ENCODE results near the gene FOXI1.
"Not testable (repeated sequence)": the region's sequence is repeated elsewhere in the genome, so short reads cannot be mapped to it uniquely, and the experiment has no call there.

The FOXI1 gene

DNA sequence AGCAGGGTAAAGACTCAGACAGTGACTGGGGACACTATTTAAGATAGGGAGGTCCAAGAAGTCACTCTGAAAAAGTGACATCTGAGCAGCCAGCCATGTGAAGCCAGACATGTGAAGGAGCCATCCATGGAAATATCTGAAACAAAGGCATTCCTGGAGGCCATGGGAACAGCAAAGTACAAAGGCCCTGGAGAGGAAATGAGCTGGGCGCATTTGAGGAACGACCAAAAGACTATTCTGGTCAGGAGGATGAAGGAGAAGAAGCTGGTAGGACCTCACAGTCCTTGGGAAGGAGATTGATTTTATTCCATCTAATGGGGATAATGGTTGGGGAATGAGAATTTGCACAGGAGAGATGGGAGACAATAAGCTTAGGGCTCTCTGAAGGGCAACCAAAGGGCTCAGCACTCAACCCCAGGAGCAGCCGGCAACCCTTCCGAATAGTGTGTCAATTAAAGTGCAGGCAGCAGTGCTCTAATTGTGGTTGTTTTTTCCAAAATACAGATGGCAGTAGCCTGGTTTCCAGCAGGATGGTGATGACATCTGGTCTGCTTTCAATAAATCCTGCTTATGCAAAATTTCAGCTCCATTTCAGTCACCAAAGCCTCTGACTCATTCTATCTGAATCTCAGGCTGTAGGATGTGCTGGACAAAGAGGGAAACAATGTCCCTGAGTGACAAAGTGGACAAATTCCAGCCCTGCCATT, 26.7 kb downstream of the FOXI1 start:
- H3K36me3 Mint-ChIP-seq (ENCODE audit: low read depth), result no peaks in the 10 kb centered on the region
- no peak for DNase-seq
- ATAC-seq, result no peak
- H3K9me3 Mint-ChIP-seq, result peaks cover under 1% of the 10 kb centered on the region
- H3K4me3 Mint-ChIP-seq, result no peak overlapping the region
- no peak overlapping the region for H3K27ac Mint-ChIP-seq
- peaks cover 13% of the 10 kb centered on the region for H3K27me3 Mint-ChIP-seq
- no peaks in the 10 kb centered on the region for H3K4me1 Mint-ChIP-seq

- no peaks in the 10 kb centered on the region for H3K9me3 Mint-ChIP-seq
- H3K4me1 Mint-ChIP-seq, result no peaks in the 10 kb centered on the region
- H3K27ac Mint-ChIP-seq, result no peak overlapping the region
- DNase-seq, result no peak
- H3K27me3 Mint-ChIP-seq, result peaks cover 9% of the 10 kb centered on the region
- ATAC-seq, result no peak
- H3K36me3 Mint-ChIP-seq (ENCODE audit: low read depth), result no peaks in the 10 kb centered on the region
- H3K4me3 Mint-ChIP-seq, result no peak overlapping the region
These were observed 27.3 kb downstream of the FOXI1 start for GRCh38 chr5:170132976-170133448.

- H3K36me3 Mint-ChIP-seq (ENCODE audit: low read depth), result no peaks in the 10 kb centered on the region
- H3K4me1 Mint-ChIP-seq, result no peaks in the 10 kb centered on the region
- no peak for ATAC-seq
- H3K27me3 Mint-ChIP-seq, result peaks cover 3% of the 10 kb centered on the region
- DNase-seq, result no peak
- no peaks in the 10 kb centered on the region for H3K9me3 Mint-ChIP-seq
- no peak overlapping the region for H3K27ac Mint-ChIP-seq
- H3K4me3 Mint-ChIP-seq, result no peak overlapping the region
These were observed 30.2 kb downstream of the FOXI1 start for GRCh38 chr5:170135796-170136490.

GRCh38 chr5:170136506-170136905, 30.8 kb downstream of the FOXI1 start:
- H3K4me3 Mint-ChIP-seq, result no peak overlapping the region
- no peaks in the 10 kb centered on the region for H3K9me3 Mint-ChIP-seq
- H3K4me1 Mint-ChIP-seq, result no peaks in the 10 kb centered on the region
- H3K36me3 Mint-ChIP-seq (ENCODE audit: low read depth), result no peaks in the 10 kb centered on the region
- no peak overlapping the region for H3K27ac Mint-ChIP-seq
- no peak for DNase-seq
- ATAC-seq, result no peak
- H3K27me3 Mint-ChIP-seq, result peaks cover 5% of the 10 kb centered on the region

DNA sequence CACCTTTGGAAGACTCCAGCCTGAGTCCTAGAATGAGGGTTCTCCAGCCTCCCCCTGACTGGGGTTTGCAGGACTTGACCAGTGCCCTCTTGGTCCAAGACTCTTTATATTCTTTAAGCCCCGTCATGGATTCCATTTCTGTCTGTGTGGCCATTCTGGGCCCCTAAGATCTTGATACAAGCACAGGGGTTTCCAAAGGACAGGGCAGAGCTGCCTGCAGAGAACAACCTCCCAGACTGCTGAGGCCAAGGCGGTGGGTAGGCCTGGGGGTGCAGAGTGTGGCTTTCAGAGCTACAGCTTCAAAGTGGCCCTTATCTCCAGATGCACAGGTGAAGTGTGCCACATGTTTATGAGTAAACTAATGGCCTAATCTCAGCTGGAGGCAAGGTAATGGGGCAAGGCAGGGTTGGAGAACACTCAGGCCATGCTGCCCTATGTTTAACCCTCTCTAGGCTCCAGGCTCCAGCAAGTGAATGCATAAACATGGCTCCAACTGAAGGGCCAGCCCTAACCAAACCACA, 32.1 kb downstream of the FOXI1 start:
- H3K27ac Mint-ChIP-seq, result no peak overlapping the region
- DNase-seq, result no peak
- no peak overlapping the region for H3K4me3 Mint-ChIP-seq
- H3K36me3 Mint-ChIP-seq (ENCODE audit: low read depth), result no peaks in the 10 kb centered on the region
- H3K9me3 Mint-ChIP-seq, result no peaks in the 10 kb centered on the region
- H3K4me1 Mint-ChIP-seq, result no peaks in the 10 kb centered on the region
- ATAC-seq, result no peak
- H3K27me3 Mint-ChIP-seq, result peaks cover 1% of the 10 kb centered on the region

GRCh38 chr5:170138273-170138672, 32.6 kb downstream of the FOXI1 start:
- ATAC-seq, result no peak
- no peak for DNase-seq
- Mint-ChIP-seq H3K4me3 (no peak overlapping the region), H3K4me1 (no peaks in the 10 kb centered on the region), H3K36me3 (ENCODE audit: low read depth) (no peaks in the 10 kb centered on the region), H3K27me3 (peaks cover 1% of the 10 kb centered on the region), H3K9me3 (no peaks in the 10 kb centered on the region), H3K27ac (no peak overlapping the region)

DNA sequence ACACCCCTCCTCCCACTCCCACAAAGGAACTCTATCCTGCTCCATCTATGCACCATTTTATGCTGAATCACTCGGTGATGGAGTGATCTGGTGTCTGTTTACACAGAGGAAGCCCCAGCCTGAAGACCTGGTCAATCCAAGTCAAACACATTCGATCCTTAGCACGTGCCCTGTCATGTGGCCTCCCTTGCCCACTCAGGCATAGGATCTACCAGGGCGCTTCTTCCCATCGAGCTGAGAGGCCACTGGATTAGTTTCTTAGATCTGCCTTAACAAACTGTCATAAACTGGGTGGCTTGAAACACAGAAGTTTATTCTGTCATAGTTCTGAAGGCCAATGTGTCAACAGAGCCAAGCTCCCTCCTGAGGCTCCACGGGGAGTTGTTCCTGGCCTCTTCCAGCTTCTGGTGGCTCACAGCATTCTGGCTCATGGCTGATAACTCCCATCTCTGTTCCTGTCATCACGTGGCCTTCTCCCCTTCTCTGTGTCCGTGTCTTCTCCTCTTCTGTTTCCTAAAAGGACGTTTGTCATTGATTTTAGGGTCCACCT, 34.2 kb downstream of the FOXI1 start:
- peaks cover 1% of the 10 kb centered on the region for H3K27me3 Mint-ChIP-seq
- no peaks in the 10 kb centered on the region for H3K4me1 Mint-ChIP-seq
- DNase-seq (no peak), ATAC-seq (no peak)
- H3K4me3 Mint-ChIP-seq, result no peak overlapping the region
- H3K9me3 Mint-ChIP-seq, result no peaks in the 10 kb centered on the region
- no peak overlapping the region for H3K27ac Mint-ChIP-seq
- H3K36me3 Mint-ChIP-seq (ENCODE audit: low read depth), result no peaks in the 10 kb centered on the region

DNA sequence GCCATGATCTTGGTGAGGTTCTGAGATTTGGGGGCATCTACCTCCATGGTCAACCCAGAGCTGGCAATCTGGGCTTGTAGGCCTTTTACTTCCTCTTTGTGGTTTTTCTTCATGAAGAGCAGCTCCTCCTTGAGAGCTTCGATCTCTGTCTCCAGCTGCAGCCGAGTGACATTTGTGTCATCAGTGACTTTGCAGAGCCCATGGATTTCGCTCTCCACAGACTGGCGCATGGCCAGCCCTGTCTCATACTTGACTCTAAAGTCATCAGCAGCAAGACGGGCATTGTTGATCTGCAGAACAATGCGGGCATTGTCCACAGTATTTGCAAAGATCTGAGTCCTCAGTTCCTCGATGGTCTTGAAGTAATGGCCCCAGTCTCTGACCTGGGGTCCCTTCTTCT, 35.5 kb downstream of the FOXI1 start:
- not testable (repeated sequence) for ATAC-seq; H3K36me3 Mint-ChIP-seq (ENCODE audit: low read depth); DNase-seq; H3K4me3 Mint-ChIP-seq; H3K27ac Mint-ChIP-seq; H3K4me1 Mint-ChIP-seq; H3K27me3 Mint-ChIP-seq; H3K9me3 Mint-ChIP-seq

GRCh38 chr5:170141636-170142035, 35.9 kb downstream of the FOXI1 start:
- ATAC-seq, result no peak
- no peaks in the 10 kb centered on the region for H3K36me3 Mint-ChIP-seq (ENCODE audit: low read depth)
- no peaks in the 10 kb centered on the region for H3K4me1 Mint-ChIP-seq
- H3K27ac Mint-ChIP-seq, result no peak overlapping the region
- no peak for DNase-seq
- no peaks in the 10 kb centered on the region for H3K9me3 Mint-ChIP-seq
- H3K27me3 Mint-ChIP-seq, result peaks cover 1% of the 10 kb centered on the region
- H3K4me3 Mint-ChIP-seq, result no peak overlapping the region

DNA sequence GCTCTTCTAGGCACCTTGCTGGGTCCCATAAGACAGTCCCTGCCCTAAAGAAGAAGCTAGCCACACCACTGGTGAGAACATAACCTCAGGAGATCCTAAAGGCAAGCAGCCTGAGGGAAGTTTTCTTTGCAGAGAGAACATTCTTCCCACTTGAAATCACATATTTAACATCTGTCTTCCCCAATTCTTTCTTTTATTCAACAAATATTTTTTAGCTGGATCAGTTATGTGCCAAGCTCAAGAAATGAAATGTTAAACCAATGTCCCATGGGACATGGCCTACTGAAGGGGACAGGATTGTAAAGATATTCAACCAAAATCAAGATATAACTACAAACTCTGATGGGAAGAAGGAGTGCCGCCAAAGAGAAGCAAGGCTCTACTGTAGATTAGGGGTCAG, 36.5 kb downstream of the FOXI1 start:
- Mint-ChIP-seq H3K27me3 (peaks cover 1% of the 10 kb centered on the region), H3K9me3 (no peaks in the 10 kb centered on the region), H3K36me3 (ENCODE audit: low read depth) (no peaks in the 10 kb centered on the region), H3K27ac (no peak overlapping the region), H3K4me1 (no peaks in the 10 kb centered on the region), H3K4me3 (no peak overlapping the region)
- DNase-seq (no peak), ATAC-seq (no peak)

GRCh38 chr5:170143091-170143490, 37.4 kb downstream of the FOXI1 start:
- Mint-ChIP-seq H3K4me3 (no peak overlapping the region), H3K27me3 (peaks cover 1% of the 10 kb centered on the region), H3K27ac (no peak overlapping the region), H3K4me1 (no peaks in the 10 kb centered on the region), H3K36me3 (ENCODE audit: low read depth) (no peaks in the 10 kb centered on the region), H3K9me3 (no peaks in the 10 kb centered on the region)
- ATAC-seq (no peak), DNase-seq (no peak)

GRCh38 chr5:170143710-170144109, 38.0 kb downstream of the FOXI1 start:
- Mint-ChIP-seq H3K4me1 (no peaks in the 10 kb centered on the region), H3K4me3 (no peak overlapping the region), H3K36me3 (ENCODE audit: low read depth) (no peaks in the 10 kb centered on the region), H3K27ac (no peak overlapping the region), H3K9me3 (no peaks in the 10 kb centered on the region), H3K27me3 (peaks cover 3% of the 10 kb centered on the region)
- ATAC-seq (no peak), DNase-seq (no peak)

- ATAC-seq (no peak), DNase-seq (no peak)
- Mint-ChIP-seq H3K36me3 (ENCODE audit: low read depth) (no peaks in the 10 kb centered on the region), H3K27ac (no peak overlapping the region), H3K4me3 (no peak overlapping the region), H3K4me1 (no peaks in the 10 kb centered on the region), H3K27me3 (peaks cover 3% of the 10 kb centered on the region), H3K9me3 (no peaks in the 10 kb centered on the region)
These were observed 38.8 kb downstream of the FOXI1 start for GRCh38 chr5:170144286-170145023.

- H3K27me3 Mint-ChIP-seq, result peaks cover 3% of the 10 kb centered on the region
- no peak overlapping the region for H3K4me3 Mint-ChIP-seq
- no peaks in the 10 kb centered on the region for H3K36me3 Mint-ChIP-seq (ENCODE audit: low read depth)
- ATAC-seq (no peak), DNase-seq (no peak)
- H3K27ac Mint-ChIP-seq, result no peak overlapping the region
- no peaks in the 10 kb centered on the region for H3K9me3 Mint-ChIP-seq
- no peaks in the 10 kb centered on the region for H3K4me1 Mint-ChIP-seq
These were observed 39.8 kb downstream of the FOXI1 start for GRCh38 chr5:170145462-170145861.
